ENCODE measurements around the gene SPEN. TPM values are rescaled to one million over a fixed set of nuclear protein-coding genes. Genes with fewer than 3 reads are reported as not detected.

The SPEN gene
- total and polyA plus RNA-seq, 9 of the 15 experiments (the other 6 are each of a cell fraction or from before 2014, with no cell fraction given): 5.7 to 87.5 (median 27.2) TPM

- TF ChIP-seq ZNF639 (CRISPR knock-in tag; conservative IDR thresholded peaks at IDR 0.05 in 1 of 2, IDR thresholded peaks at IDR 0.05 in 1 of 2) (0 out of 4 replicates have a peak, but pooled peaks of 1 of the 2 experiments have one; percentile 50), ZFPM2 (CRISPR knock-in tag; IDR thresholded peaks at IDR 0.05) (no peak), MTA1 (IDR thresholded peaks at IDR 0.05; ENCODE audit: borderline replicate concordance) (peak; percentile 81), ZBED1 (IDR thresholded peaks at IDR 0.05) (no peak), EHMT2 (IDR thresholded peaks at IDR 0.05) (peak; percentile 73; the same call in 1 of the 2 replicates), NCOA1 (IDR thresholded peaks at IDR 0.05; ENCODE audit: low read depth) (no peak), ILK (tag; IDR thresholded peaks at IDR 0.05; ENCODE audit: borderline replicate concordance, low read depth) (no peak), TAF15 (IDR thresholded peaks at IDR 0.05; ENCODE audit: low read depth, low read length) (no peak), ZNF324 (CRISPR knock-in tag; IDR thresholded peaks at IDR 0.05) (no peak), MXI1 (IDR thresholded peaks at IDR 0.05; ENCODE audit: low read depth, low read length) (no peak), CHAMP1 (IDR thresholded peaks at IDR 0.05) (no peak), SMARCE1 (IDR thresholded peaks at IDR 0.05) (no peak), SIX5 (IDR thresholded peaks at IDR 0.05; ENCODE audit: borderline replicate concordance in 1 of 2, insufficient read depth in 1 of 2, low read depth in 1 of 2, low read length in 2 of 2) (no peak), DMBX1 (CRISPR knock-in tag; IDR thresholded peaks at IDR 0.05; ENCODE audit: borderline replicate concordance) (peak; percentile 71), CCNT2 (IDR thresholded peaks at IDR 0.05; ENCODE audit: borderline replicate concordance, extremely low read depth, insufficient read length, low read depth, low read length) (peak; percentile 96), RUNX1 (IDR thresholded peaks at IDR 0.05; ENCODE audit: low read depth) (no peak), E2F3 (CRISPR knock-in tag; IDR thresholded peaks at IDR 0.05) (no peak), ATF4 (CRISPR knock-in tag; IDR thresholded peaks at IDR 0.05) (peak; percentile 72)
- TF ChIP-seq, protein P1, sequence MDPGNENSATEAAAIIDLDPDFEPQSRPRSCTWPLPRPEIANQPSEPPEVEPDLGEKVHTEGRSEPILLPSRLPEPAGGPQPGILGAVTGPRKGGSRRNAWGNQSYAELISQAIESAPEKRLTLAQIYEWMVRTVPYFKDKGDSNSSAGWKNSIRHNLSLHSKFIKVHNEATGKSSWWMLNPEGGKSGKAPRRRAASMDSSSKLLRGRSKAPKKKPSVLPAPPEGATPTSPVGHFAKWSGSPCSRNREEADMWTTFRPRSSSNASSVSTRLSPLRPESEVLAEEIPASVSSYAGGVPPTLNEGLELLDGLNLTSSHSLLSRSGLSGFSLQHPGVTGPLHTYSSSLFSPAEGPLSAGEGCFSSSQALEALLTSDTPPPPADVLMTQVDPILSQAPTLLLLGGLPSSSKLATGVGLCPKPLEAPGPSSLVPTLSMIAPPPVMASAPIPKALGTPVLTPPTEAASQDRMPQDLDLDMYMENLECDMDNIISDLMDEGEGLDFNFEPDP (CRISPR knock-in tag; IDR thresholded peaks at IDR 0.05): no peak
- TF ChIP-seq, protein P2, sequence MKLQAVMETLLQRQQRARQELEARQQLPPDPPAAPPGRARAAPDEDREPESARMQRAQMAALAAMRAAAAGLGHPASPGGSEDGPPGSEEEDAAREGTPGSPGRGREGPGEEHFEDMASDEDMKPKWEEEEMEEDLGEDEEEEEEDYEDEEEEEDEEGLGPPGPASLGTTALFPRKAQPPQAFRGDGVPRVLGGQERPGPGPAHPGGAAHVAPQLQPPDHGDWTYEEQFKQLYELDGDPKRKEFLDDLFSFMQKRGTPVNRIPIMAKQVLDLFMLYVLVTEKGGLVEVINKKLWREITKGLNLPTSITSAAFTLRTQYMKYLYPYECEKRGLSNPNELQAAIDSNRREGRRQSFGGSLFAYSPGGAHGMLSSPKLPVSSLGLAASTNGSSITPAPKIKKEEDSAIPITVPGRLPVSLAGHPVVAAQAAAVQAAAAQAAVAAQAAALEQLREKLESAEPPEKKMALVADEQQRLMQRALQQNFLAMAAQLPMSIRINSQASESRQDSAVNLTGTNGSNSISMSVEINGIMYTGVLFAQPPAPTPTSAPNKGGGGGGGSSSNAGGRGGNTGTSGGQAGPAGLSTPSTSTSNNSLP (IDR thresholded peaks at IDR 0.05; ENCODE audit: borderline replicate concordance, low read depth, low read length): peak; percentile 41; the same call in 1 of the 2 replicates
Measured at GRCh38 chr1:15835741-15836510, 11.6 kb upstream of the SPEN start (continued).

Measured in K562 (cell line).